Spinal cord (tissue), 10 donors: ENCODE results near the gene KCNQ5. TPM values are rescaled to one million over a fixed set of nuclear protein-coding genes. Genes with fewer than 3 reads are reported as not detected.

Experiments
- DNase-seq, 6 donors: peaks; one replicate each; pipeline versions ENCODE4 v3.0.0 to v3.0.0-alpha.2; 2013 to 2015; ENCODE audit warnings: low spot score in 6 of 6, low read depth in 4 of 6
- H3K27ac ChIP-seq: one replicate; pipeline ENCODE4 v1.5.1; 2013; ENCODE audit warnings: low read depth, low read length, control low read depth
- H3K27me3 ChIP-seq: one replicate; pipeline ENCODE4 v1.6.1; 2013; ENCODE audit warnings: low read length; ENCODE audit not compliant: control insufficient read depth, insufficient read depth
- H3K36me3 ChIP-seq: one replicate; pipeline ENCODE4 v1.6.1; 2013; ENCODE audit warnings: low read length; ENCODE audit not compliant: control insufficient read depth, insufficient read depth
- H3K4me1 ChIP-seq: one replicate; pipeline ENCODE4 v1.6.1; 2013; ENCODE audit warnings: low read length; ENCODE audit not compliant: control insufficient read depth, insufficient read depth
- H3K4me3 ChIP-seq: one replicate; pipeline ENCODE4 v1.5.1; 2013; ENCODE audit warnings: low read depth, low read length, control low read depth
- H3K9me3 ChIP-seq: one replicate; pipeline ENCODE4 v1.6.1; 2013; ENCODE audit warnings: low read length; ENCODE audit not compliant: control insufficient read depth, insufficient read depth
- WGBS: methylation state at CpG from one replicate; pipeline ENCODE4 v1.1.5; 2013; ENCODE audit warnings: missing lambda C conversion rate; ENCODE audit not compliant: insufficient coverage; 5-methylcytosine and 5-hydroxymethylcytosine counted together
- polyA plus RNA-seq, 2 donors: library from polyadenylated mRNA; unstranded; fragments of 120-200 nt; gene quantifications; one replicate each; pipeline ENCODE4 v1.2.1, GENCODE V29; 2013; ENCODE audit not compliant: insufficient read length in 2 of 2
- total RNA-seq, 2 donors: library from RNA; depleted of rRNA in 1 of 2; stranded (reverse); fragments of 120-200 nt in 1 of 2; fragments of >200 nt in 1 of 2; gene quantifications; one replicate each; pipeline versions ENCODE4 v1.2.3 to v1.2.4, GENCODE V29; 2013 to 2014
- donor health status: healthy.

The KCNQ5 gene
- total and polyA plus RNA-seq, 4 donors = 2.4 to 9.2 (median 6.5) TPM

DNA sequence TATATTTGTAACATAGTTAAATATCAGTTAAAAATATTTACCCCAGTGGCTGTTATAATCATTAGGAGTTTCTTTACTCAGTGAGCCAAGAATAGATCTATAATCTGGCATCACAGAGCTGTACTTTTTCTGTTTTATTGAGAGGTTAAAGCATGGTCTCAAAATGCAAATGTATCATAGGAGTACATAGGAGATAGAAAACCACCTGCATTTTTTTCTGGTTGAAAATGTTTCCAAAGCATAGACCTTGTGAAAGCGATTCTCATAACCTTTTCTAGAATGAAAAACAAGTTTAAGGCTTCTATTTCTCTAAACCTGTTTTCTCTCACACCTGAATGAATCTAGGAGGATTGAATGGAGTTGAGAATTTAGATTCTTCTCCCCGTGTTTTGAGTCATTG lies 14.4 kb downstream of the KCNQ5 start:
- H3K4me1 ChIP-seq = no peaks in the 10 kb centered on the region
- H3K27ac ChIP-seq = no peak overlapping the region
- no peaks in the 10 kb centered on the region for H3K36me3 ChIP-seq
- no peaks in the 10 kb centered on the region for H3K9me3 ChIP-seq
- DNase-seq = no peak
- no peak overlapping the region for H3K4me3 ChIP-seq
- WGBS = no CpG with 5 or more reads among the region's 2 CpGs
- H3K27me3 ChIP-seq = no peaks in the 10 kb centered on the region

DNA sequence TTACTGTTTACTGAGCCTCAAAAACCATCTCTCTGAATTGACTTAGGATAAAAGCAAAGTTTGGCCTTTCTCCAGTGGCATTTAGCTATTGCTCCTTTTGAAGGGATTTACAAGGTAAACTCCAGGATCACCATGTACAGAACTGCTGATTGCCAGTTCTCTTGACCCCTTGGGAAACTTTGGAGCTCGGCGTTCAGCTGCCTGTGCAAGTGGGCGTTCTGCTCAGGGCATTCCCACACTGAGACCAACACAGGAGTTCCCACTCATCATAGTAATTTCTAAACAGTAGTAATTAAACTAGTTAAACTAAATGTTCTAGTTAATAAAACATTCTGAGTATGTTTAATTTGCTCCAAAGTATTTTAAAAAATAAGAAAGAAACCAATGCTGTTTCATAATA lies 14.9 kb downstream of the KCNQ5 start:
- Histone ChIP-seq H3K9me3 (no peaks in the 10 kb centered on the region), H3K27me3 (no peaks in the 10 kb centered on the region), H3K4me3 (no peak overlapping the region), H3K4me1 (no peaks in the 10 kb centered on the region), H3K36me3 (no peaks in the 10 kb centered on the region), H3K27ac (no peak overlapping the region)
- DNase-seq = no peak
- WGBS = no CpG with 5 or more reads among the region's 3 CpGs

DNA sequence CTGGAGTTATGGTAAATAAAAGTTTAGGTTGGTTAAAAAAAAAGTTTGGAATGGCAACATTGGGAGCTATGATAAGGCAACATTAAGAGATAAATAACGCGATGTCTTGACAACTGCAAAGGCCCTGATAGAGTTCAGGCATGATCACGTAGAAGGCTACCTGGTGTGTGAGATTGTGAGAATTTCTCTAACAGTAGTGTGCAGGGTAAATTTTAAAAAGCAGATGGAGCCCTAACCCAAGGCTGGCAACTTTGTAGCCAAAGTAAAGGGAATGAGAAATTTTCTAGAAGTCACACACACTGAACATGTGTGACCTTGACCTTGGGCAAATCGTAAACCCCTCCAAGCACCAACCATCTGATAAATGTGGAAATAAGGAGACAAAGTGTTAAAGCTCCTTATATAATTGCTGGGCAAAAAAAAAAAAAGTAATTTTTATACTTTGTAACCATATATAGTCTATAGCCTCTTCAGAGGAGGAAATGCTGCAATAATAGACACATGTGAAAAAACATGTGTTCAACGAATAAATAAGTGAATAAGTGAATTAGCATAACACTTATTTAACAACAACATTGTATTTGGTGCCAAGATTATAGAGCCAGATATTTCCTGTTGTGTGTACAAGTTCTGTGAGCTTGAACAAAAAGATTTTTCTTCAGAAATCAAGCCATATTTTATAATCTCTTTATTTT lies 18.2 kb downstream of the KCNQ5 start:
- H3K36me3 ChIP-seq = no peaks in the 10 kb centered on the region
- H3K9me3 ChIP-seq = no peaks in the 10 kb centered on the region
- no peak overlapping the region for H3K4me3 ChIP-seq
- DNase-seq = no peak
- 89% methylated on average over 3 of the region's 5 CpGs for WGBS
- H3K27ac ChIP-seq = no peak overlapping the region
- H3K27me3 ChIP-seq = no peaks in the 10 kb centered on the region
- no peaks in the 10 kb centered on the region for H3K4me1 ChIP-seq

- no peaks in the 10 kb centered on the region for H3K27me3 ChIP-seq
- H3K27ac ChIP-seq = no peak overlapping the region
- no peaks in the 10 kb centered on the region for H3K4me1 ChIP-seq
- H3K4me3 ChIP-seq = no peak overlapping the region
- no peaks in the 10 kb centered on the region for H3K36me3 ChIP-seq
- H3K9me3 ChIP-seq = no peaks in the 10 kb centered on the region
- DNase-seq = no peak
These were observed 18.7 kb downstream of the KCNQ5 start for GRCh38 chr6:72640615-72640930.

DNA sequence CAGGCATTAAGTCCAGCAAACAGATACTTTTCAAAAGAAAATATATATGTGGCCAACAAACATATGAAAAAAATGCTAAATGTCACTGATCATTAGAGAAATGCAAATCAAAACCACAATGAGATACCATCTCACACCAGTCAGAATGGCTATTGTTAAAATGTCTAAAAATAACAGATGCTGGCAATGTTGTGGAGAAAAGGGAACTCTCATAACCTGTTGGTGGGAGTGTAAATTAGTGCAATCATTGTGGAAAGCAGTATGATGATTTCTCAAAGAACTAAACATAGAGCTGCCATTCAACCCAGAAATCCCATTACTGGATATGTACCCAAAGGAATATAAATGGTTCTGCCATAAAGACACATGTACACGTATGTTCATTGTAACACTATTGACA lies 20.6 kb downstream of the KCNQ5 start:
- no peaks in the 10 kb centered on the region for H3K36me3 ChIP-seq
- DNase-seq = no peak
- no peaks in the 10 kb centered on the region for H3K27me3 ChIP-seq
- no peak overlapping the region for H3K4me3 ChIP-seq
- WGBS = no CpG with 5 or more reads among the region's 1 CpG
- H3K27ac ChIP-seq = no peak overlapping the region
- no peaks in the 10 kb centered on the region for H3K9me3 ChIP-seq
- H3K4me1 ChIP-seq = no peaks in the 10 kb centered on the region

GRCh38 chr6:72643214-72643613 lies 21.4 kb downstream of the KCNQ5 start:
- WGBS = no CpG with 5 or more reads among the region's 1 CpG
- no peaks in the 10 kb centered on the region for H3K4me1 ChIP-seq
- H3K4me3 ChIP-seq = no peak overlapping the region
- no peak overlapping the region for H3K27ac ChIP-seq
- H3K9me3 ChIP-seq = no peaks in the 10 kb centered on the region
- no peaks in the 10 kb centered on the region for H3K27me3 ChIP-seq
- no peaks in the 10 kb centered on the region for H3K36me3 ChIP-seq
- DNase-seq = no peak

GRCh38 chr6:72646604-72647485 lies 25.0 kb downstream of the KCNQ5 start:
- Histone ChIP-seq H3K27me3 (no peaks in the 10 kb centered on the region), H3K9me3 (no peaks in the 10 kb centered on the region), H3K36me3 (no peaks in the 10 kb centered on the region), H3K27ac (no peak overlapping the region), H3K4me3 (no peak overlapping the region), H3K4me1 (no peaks in the 10 kb centered on the region)
- no peak for DNase-seq
- WGBS = 80% methylated on average over 1 of the region's 4 CpGs

- no peaks in the 10 kb centered on the region for H3K27me3 ChIP-seq
- H3K36me3 ChIP-seq = no peaks in the 10 kb centered on the region
- H3K27ac ChIP-seq = no peak overlapping the region
- no peak overlapping the region for H3K4me3 ChIP-seq
- no peaks in the 10 kb centered on the region for H3K9me3 ChIP-seq
- no peaks in the 10 kb centered on the region for H3K4me1 ChIP-seq
- WGBS = no CpG with 5 or more reads among the region's 2 CpGs
- DNase-seq = no peak
These were observed 25.6 kb downstream of the KCNQ5 start for GRCh38 chr6:72647489-72647888.

GRCh38 chr6:72649032-72649984 lies 27.4 kb downstream of the KCNQ5 start:
- Histone ChIP-seq H3K27ac (no peak overlapping the region), H3K9me3 (no peaks in the 10 kb centered on the region), H3K4me3 (no peak overlapping the region), H3K4me1 (no peaks in the 10 kb centered on the region), H3K27me3 (no peaks in the 10 kb centered on the region), H3K36me3 (no peaks in the 10 kb centered on the region)
- 90% methylated on average over 5 of the region's 8 CpGs for WGBS
- DNase-seq = no peak
